SK-N-SH treated with all-trans-retinoic acid at 6 μM for 48 hours (cell line): ENCODE results near the gene KDSR.

Experiments
- ESRRG ChIP-seq: fragments of 250-450 bp; sonication (Bioruptor Pico); IDR thresholded peaks from 2 replicates; pipeline ENCODE4 v1.6.1; 2021; ENCODE audit warnings: mild to moderate bottlenecking
- TCF4 ChIP-seq: fragments of 250-450 bp; sonication (Bioruptor Pico); IDR thresholded peaks from 2 replicates; pipeline ENCODE4 v1.8.0; 2021; ENCODE audit warnings: mild to moderate bottlenecking, moderate library complexity, borderline replicate concordance
- ZNF8 ChIP-seq: fragments of 450-650 bp; formaldehyde crosslinking; IDR thresholded peaks from 2 replicates; pipeline ENCODE4 v1.5.0; 2020; ENCODE audit warnings: mild to moderate bottlenecking, moderate library complexity

GRCh38 chr18:63309422-63309821 lies 57.6 kb downstream of the KDSR start:
- TF ChIP-seq ZNF8 (CRISPR knock-in tag) (no peak), ESRRG (CRISPR knock-in tag) (no peak), TCF4 (CRISPR knock-in tag) (no peak)
